Skin epidermis (tissue), 12 donors: ENCODE results near the gene ASIC2.
A peak's percentile ranks its signal among the peaks of the same experiment; 100 is the strongest.

ENCODE experiments used
- H3K27ac ChIP-seq, 21 experiments: fragments of 200-600 bp; sonication (generic) in 11 of 21; one replicate each; pipeline ENCODE4 v1.5.0; 2020; ENCODE audit warnings: mild to moderate bottlenecking in 3 of 21, inconsistent platforms in 2 of 21, moderate library complexity in 2 of 21
- H3K4me3 ChIP-seq, 7 experiments: fragments of 200-600 bp; sonication (generic) in 2 of 7; one replicate each; pipeline ENCODE4 v1.5.0; 2020; ENCODE audit warnings: inconsistent platforms in 2 of 7, mild to moderate bottlenecking in 2 of 7, moderate library complexity in 1 of 7

ASIC2 gene

GRCh38 chr17:33218698-33219601, 74.1 kb downstream of the ASIC2 start:
- Histone ChIP-seq H3K27ac (peak overlapping the region in 4 of 21 experiments; percentile 0 to 39 (median 8)), H3K4me3 (no peak overlapping the region)

GRCh38 chr17:33217891-33218290, 75.2 kb downstream of the ASIC2 start:
- Histone ChIP-seq H3K4me3 (no peak overlapping the region), H3K27ac (no peak overlapping the region)

- H3K27ac ChIP-seq: no peak overlapping the region
- no peak overlapping the region for H3K4me3 ChIP-seq
These were observed 78.1 kb downstream of the ASIC2 start for GRCh38 chr17:33214996-33215395.

- Histone ChIP-seq H3K27ac (no peak overlapping the region), H3K4me3 (no peak overlapping the region)
These were observed 82.8 kb downstream of the ASIC2 start for GRCh38 chr17:33210285-33210684.

GRCh38 chr17:33209671-33210070, 83.4 kb downstream of the ASIC2 start:
- Histone ChIP-seq H3K27ac (no peak overlapping the region), H3K4me3 (no peak overlapping the region)

- H3K27ac ChIP-seq: no peak overlapping the region
- no peak overlapping the region for H3K4me3 ChIP-seq
These were observed 85.9 kb downstream of the ASIC2 start for GRCh38 chr17:33207231-33207630.

- Histone ChIP-seq H3K27ac (no peak overlapping the region), H3K4me3 (no peak overlapping the region)
These were observed 87.5 kb downstream of the ASIC2 start for GRCh38 chr17:33205552-33205951.

- no peak overlapping the region for H3K27ac ChIP-seq
- H3K4me3 ChIP-seq: no peak overlapping the region
These were observed 88.4 kb downstream of the ASIC2 start for GRCh38 chr17:33204701-33205100.

GRCh38 chr17:33204156-33204555, 88.9 kb downstream of the ASIC2 start:
- Histone ChIP-seq H3K27ac (no peak overlapping the region), H3K4me3 (no peak overlapping the region)

- H3K27ac ChIP-seq: no peak overlapping the region
- no peak overlapping the region for H3K4me3 ChIP-seq
These were observed 90.1 kb downstream of the ASIC2 start for GRCh38 chr17:33202796-33203495.

- Histone ChIP-seq H3K4me3 (no peak overlapping the region), H3K27ac (no peak overlapping the region)
These were observed 91.1 kb downstream of the ASIC2 start for GRCh38 chr17:33202021-33202420.

- Histone ChIP-seq H3K4me3 (no peak overlapping the region), H3K27ac (no peak overlapping the region)
These were observed 91.8 kb downstream of the ASIC2 start for GRCh38 chr17:33201283-33201682.

GRCh38 chr17:33200587-33200986, 92.5 kb downstream of the ASIC2 start:
- no peak overlapping the region for H3K27ac ChIP-seq

GRCh38 chr17:33199571-33200510, 93.3 kb downstream of the ASIC2 start:
- H3K27ac ChIP-seq: no peak overlapping the region
- no peak overlapping the region for H3K4me3 ChIP-seq

More at GRCh38 chr17:33200587-33200986, 92.5 kb downstream of the ASIC2 start:
- no peak overlapping the region for H3K4me3 ChIP-seq

GRCh38 chr17:33198954-33199353, 94.1 kb downstream of the ASIC2 start:
- Histone ChIP-seq H3K4me3 (no peak overlapping the region), H3K27ac (no peak overlapping the region)

GRCh38 chr17:33197342-33197741, 95.8 kb downstream of the ASIC2 start:
- Histone ChIP-seq H3K27ac (no peak overlapping the region), H3K4me3 (no peak overlapping the region)

GRCh38 chr17:33196883-33197282, 96.2 kb downstream of the ASIC2 start:
- no peak overlapping the region for H3K27ac ChIP-seq
- H3K4me3 ChIP-seq: no peak overlapping the region

- no peak overlapping the region for H3K4me3 ChIP-seq
These were observed 99.9 kb downstream of the ASIC2 start for GRCh38 chr17:33192951-33193911.

GRCh38 chr17:33183487-33184026, 109.5 kb downstream of the ASIC2 start:
- Histone ChIP-seq H3K27ac (no peak overlapping the region), H3K4me3 (no peak overlapping the region)

More at GRCh38 chr17:33192951-33193911, 99.9 kb downstream of the ASIC2 start:
- H3K27ac ChIP-seq: no peak overlapping the region
